Prostate gland (tissue), 2 donors: ENCODE data around the gene CPNE9. TPM values are rescaled to one million over a fixed set of nuclear protein-coding genes. Genes with fewer than 3 reads are reported as not detected.

Experiments used
- DNase-seq: peaks from one replicate; pipeline ENCODE4 v3.0.0-alpha.2; 2019; ENCODE audit warnings: low spot score
- H3K27ac ChIP-seq, 2 donors: fragments of 200-600 bp; sonication (generic); 2 replicates each; pipeline ENCODE4 v1.5.1; 2017 to 2019
- H3K27me3 ChIP-seq: fragments of 200-600 bp; sonication (generic); replicated peaks from 2 replicates; pipeline ENCODE4 v1.5.1; 2019; ENCODE audit not compliant: insufficient read depth
- H3K36me3 ChIP-seq, 2 donors: fragments of 200-600 bp; sonication (generic); 1 replicate in 1 of 2; 2 replicates in 1 of 2; pipeline versions ENCODE4 v1.5.1 to v1.8.1; 2017 to 2019
- H3K4me1 ChIP-seq: fragments of 200-600 bp; sonication (generic); replicated peaks from 2 replicates; pipeline ENCODE4 v1.5.1; 2019
- H3K4me3 ChIP-seq, 2 donors: fragments of 200-600 bp; sonication (generic); 2 replicates each; pipeline ENCODE4 v1.5.1; 2017 to 2019
- H3K9me3 ChIP-seq: fragments of 200-600 bp; sonication (generic); 2 replicates; pipeline ENCODE4 v1.5.1; 2017
- POLR2A ChIP-seq: fragments of 450-650 bp; IDR thresholded peaks from one replicate; pipeline ENCODE4 v1.6.1; 2016; ENCODE audit warnings: antibody characterized with exemption, mild to moderate bottlenecking
- POLR2AphosphoS5 ChIP-seq: sonication (generic); formaldehyde crosslinking; IDR thresholded peaks from one replicate; pipeline ENCODE4 v1.6.1; 2017; ENCODE audit warnings: antibody characterized with exemption
- WGBS: methylation state at CpG from one replicate; pipeline ENCODE4 v1.1.5; 2018; 5-methylcytosine and 5-hydroxymethylcytosine counted together
- intact Hi-C: fragments of 100-400 bp; cut with DNase I; formaldehyde crosslinking; loops from one replicate; pipeline ENCODE4 v1.14.2; 2022
- total RNA-seq, 2 donors: library from RNA; depleted of rRNA; stranded (reverse); fragments of >200 nt; gene quantifications; one replicate each; pipeline ENCODE4 v1.1.0, GENCODE V29; 2016
- TF ChIP-seq, protein P1 (sequence below), 4 experiments: fragments of 200-600 bp in 2 of 4; fragments of 450-650 bp in 2 of 4; sonication (generic) in 2 of 4; IDR thresholded peaks; 1 replicate in 3 of 4; 2 replicates in 1 of 4; pipeline ENCODE4 v1.5.1; 2016 to 2019; ENCODE audit warnings: antibody characterized with exemption in 4 of 4, mild to moderate bottlenecking in 2 of 4, moderate library complexity in 2 of 4

Gene CPNE9
- total RNA-seq, 2 donors from 2014 or later = not detected

DNA sequence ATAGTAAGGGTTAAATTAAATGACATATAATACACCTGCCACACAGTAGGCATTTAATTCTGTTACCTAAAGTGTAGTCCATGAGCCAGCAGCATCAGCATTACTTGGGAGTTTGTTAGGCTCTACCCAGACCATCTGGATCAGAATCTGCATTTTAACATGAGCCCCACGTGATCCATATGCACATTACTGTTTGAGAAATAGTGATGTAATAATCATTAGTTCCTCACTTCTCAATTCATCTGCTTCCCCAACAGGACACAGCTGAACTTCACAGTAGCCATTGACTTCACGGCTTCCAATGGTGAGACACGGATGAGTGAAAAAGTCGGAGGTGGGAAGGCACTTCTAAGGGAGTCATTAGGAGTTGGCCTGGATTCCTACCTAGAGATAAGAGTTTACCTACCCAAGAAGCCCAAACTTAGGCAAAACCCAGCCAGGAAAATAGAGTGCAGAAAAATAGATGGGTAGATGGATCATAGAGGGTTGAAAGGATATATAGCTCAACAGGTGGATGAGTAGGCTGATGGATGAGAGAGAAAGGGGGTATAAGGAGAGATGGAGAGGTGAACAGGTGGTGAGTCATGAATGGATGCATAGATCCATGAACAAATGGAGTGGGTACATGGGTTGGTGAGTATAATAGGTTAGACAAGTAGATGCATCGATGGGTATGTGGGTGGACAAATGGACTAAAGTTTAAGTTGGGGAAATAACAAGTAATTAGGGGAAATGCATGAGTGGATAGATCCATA lies 13.3 kb downstream of the CPNE9 start:
- WGBS = 81% methylated on average over 5 of the region's 5 CpGs
- intact Hi-C loops = loop anchor here (2.0 kb wide), 1 partner anchor 230 kb away; no protein-coding TSS in a partner anchor
- no peak for DNase-seq
- Histone ChIP-seq H3K4me3 (no peak overlapping the region), H3K4me1 (no peaks in the 10 kb centered on the region), H3K27ac (no peak overlapping the region), H3K36me3 (no peaks in the 10 kb centered on the region), H3K9me3 (no peaks in the 10 kb centered on the region), H3K27me3 (no peaks in the 10 kb centered on the region)
- TF ChIP-seq POLR2A = no peak
- no peak for TF ChIP-seq POLR2AphosphoS5
- TF ChIP-seq, protein P1, sequence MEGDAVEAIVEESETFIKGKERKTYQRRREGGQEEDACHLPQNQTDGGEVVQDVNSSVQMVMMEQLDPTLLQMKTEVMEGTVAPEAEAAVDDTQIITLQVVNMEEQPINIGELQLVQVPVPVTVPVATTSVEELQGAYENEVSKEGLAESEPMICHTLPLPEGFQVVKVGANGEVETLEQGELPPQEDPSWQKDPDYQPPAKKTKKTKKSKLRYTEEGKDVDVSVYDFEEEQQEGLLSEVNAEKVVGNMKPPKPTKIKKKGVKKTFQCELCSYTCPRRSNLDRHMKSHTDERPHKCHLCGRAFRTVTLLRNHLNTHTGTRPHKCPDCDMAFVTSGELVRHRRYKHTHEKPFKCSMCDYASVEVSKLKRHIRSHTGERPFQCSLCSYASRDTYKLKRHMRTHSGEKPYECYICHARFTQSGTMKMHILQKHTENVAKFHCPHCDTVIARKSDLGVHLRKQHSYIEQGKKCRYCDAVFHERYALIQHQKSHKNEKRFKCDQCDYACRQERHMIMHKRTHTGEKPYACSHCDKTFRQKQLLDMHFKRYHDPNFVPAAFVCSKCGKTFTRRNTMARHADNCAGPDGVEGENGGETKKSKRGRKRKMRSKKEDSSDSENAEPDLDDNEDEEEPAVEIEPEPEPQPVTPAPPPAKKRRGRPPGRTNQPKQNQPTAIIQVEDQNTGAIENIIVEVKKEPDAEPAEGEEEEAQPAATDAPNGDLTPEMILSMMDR (IDR thresholded peaks at IDR 0.05) = no peak

DNA sequence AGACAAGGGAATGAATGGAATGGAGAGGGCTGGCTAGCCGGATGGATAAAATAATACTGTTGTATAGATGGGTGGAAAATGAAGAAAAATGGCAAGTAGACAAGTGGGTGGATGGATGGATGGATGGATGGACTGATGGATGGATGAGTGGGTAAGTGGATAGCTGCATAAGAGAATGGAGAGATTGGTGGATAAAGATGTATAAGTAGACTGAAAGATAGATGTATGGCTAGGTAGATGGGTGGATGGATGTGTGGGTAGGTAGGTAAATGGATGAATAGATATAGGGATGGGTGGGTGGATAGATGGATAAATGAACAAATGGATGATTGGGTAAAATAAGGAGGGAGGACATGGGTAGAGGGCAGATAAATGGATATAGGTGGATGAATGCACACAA lies 13.9 kb downstream of the CPNE9 start:
- no peak for TF ChIP-seq POLR2A
- Histone ChIP-seq H3K36me3 (no peaks in the 10 kb centered on the region), H3K27ac (no peak overlapping the region), H3K4me1 (no peaks in the 10 kb centered on the region), H3K4me3 (no peak overlapping the region), H3K27me3 (no peaks in the 10 kb centered on the region), H3K9me3 (no peaks in the 10 kb centered on the region)
- 94% methylated on average over 1 of the region's 1 CpG for WGBS
- intact Hi-C loops = loop anchor here (2.0 kb wide), 1 partner anchor 229 kb away; no protein-coding TSS in a partner anchor
- no peak for DNase-seq

DNA sequence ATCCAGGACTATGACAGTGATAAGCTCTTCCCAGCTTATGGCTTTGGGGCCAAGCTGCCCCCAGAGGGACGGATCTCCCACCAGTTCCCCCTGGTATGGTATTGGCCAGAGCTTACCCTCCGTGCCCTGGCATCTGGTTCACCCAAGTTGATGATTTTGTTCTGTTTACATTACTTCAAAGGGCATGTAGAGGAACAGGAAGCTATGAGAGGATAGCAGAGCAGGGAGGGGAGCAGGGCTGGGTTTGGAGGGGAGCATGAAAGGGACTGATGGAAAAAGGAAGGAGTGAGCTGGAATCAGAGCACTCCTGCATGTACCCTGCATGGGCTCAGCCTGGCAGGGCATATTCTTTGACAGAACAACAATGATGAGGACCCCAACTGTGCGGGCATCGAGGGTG lies 14.5 kb downstream of the CPNE9 start:
- no peaks in the 10 kb centered on the region for H3K4me1 ChIP-seq
- H3K9me3 ChIP-seq = no peaks in the 10 kb centered on the region
- TF ChIP-seq POLR2AphosphoS5 (no peak), POLR2A (no peak)
- TF ChIP-seq, protein P1 (IDR thresholded peaks at IDR 0.05) = no peak
- DNase-seq = no peak
- WGBS = 72% methylated on average over 4 of the region's 4 CpGs
- intact Hi-C loops = no loop called here
- no peaks in the 10 kb centered on the region for H3K27me3 ChIP-seq
- H3K36me3 ChIP-seq = no peaks in the 10 kb centered on the region
- H3K4me3 ChIP-seq = no peak overlapping the region
- no peak overlapping the region for H3K27ac ChIP-seq

DNA sequence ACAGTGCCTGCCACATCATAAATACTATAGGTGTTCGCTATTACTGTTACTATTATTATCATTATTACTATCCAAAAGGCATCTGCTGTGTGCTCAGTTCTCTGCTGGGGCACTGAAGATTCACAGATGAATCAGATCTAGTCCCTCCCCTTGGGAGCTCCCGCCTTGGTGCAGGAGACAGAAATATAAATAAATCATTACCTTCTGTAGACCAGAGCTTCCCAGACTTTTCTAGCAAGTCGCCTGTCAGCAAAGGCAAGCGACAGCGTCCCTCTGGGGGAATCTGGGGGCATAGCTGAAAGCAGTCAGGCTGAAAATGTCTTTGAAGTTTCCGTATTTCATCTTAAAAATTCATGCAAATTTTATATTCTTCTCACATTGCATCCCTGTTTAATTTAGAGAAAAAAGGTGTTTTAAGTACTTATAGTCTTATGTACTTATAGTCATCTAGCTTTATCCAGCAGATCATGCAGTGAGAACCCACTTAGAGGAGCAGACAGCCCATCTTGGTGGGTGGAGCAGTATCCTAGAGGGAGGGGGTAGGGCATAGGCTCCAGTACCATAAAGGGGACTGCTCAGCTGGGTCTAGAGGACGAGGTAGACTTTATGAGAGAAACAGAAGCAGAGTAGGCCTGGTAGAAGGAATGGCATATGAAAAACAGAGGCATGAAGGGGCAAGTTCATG lies 17.5 kb downstream of the CPNE9 start:
- TF ChIP-seq, protein P1 (IDR thresholded peaks at IDR 0.05) = no peak
- TF ChIP-seq POLR2AphosphoS5 (no peak), POLR2A (no peak)
- intact Hi-C loops = no loop called here
- WGBS = 26% methylated on average over 7 of the region's 7 CpGs

GRCh38 chr3:9721700-9722060 lies 18.0 kb downstream of the CPNE9 start:
- intact Hi-C loops = no loop called here
- TF ChIP-seq POLR2A (no peak), POLR2AphosphoS5 (no peak)
- TF ChIP-seq, protein P1 (IDR thresholded peaks at IDR 0.05) = no peak

More for the DNA sequence above, 17.5 kb downstream of the CPNE9 start:
- no peaks in the 10 kb centered on the region for H3K9me3 ChIP-seq
- DNase-seq = no peak
- no peak overlapping the region for H3K4me3 ChIP-seq
- no peaks in the 10 kb centered on the region for H3K36me3 ChIP-seq
- no peak overlapping the region for H3K27ac ChIP-seq
- H3K4me1 ChIP-seq = no peaks in the 10 kb centered on the region
- no peaks in the 10 kb centered on the region for H3K27me3 ChIP-seq

More at GRCh38 chr3:9721700-9722060, 18.0 kb downstream of the CPNE9 start:
- Histone ChIP-seq H3K4me1 (no peaks in the 10 kb centered on the region), H3K4me3 (no peak overlapping the region), H3K9me3 (no peaks in the 10 kb centered on the region), H3K27ac (no peak overlapping the region), H3K27me3 (no peaks in the 10 kb centered on the region), H3K36me3 (no peaks in the 10 kb centered on the region)
- DNase-seq = no peak
- WGBS = 55% methylated on average over 2 of the region's 2 CpGs
